Smooth muscle cell (in vitro differentiated cells): ENCODE data around the gene APC. TPM values are rescaled to one million over a fixed set of nuclear protein-coding genes. Genes with fewer than 3 reads are reported as not detected.
"Not testable (repeated sequence)": the region's sequence is repeated elsewhere in the genome, so short reads cannot be mapped to it uniquely, and the experiment has no call there.

Source experiments
- DNase-seq: peaks from one replicate; lab custom pipeline; 2025; ENCODE audit not compliant: unreplicated experiment; lab: John Stamatoyannopoulos, UW
- H2AFZ ChIP-seq: fragments of 200-600 bp; sonication (generic); 2 replicates; pipeline ENCODE4 v1.6.0; 2016; ENCODE audit warnings: antibody characterized with exemption, low read depth, mild to moderate bottlenecking
- H3F3A ChIP-seq: fragments of 200-600 bp; sonication (generic); 2 replicates; pipeline ENCODE4 v1.6.0; 2017; ENCODE audit warnings: antibody characterized with exemption, low read depth
- H3K27ac ChIP-seq: fragments of 200-600 bp; sonication (generic); 2 replicates; pipeline ENCODE4 v1.5.1; 2016; ENCODE audit warnings: low read depth, mild to moderate bottlenecking
- H3K27me3 ChIP-seq: fragments of 200-600 bp; sonication (generic); 2 replicates; pipeline ENCODE4 v1.6.1; 2016; ENCODE audit warnings: low read depth, mild to moderate bottlenecking
- H3K36me3 ChIP-seq: fragments of 200-600 bp; sonication (generic); 2 replicates; pipeline ENCODE4 v1.5.1; 2016; ENCODE audit warnings: low read depth
- H3K4me1 ChIP-seq: fragments of 200-600 bp; sonication (generic); 2 replicates; pipeline ENCODE4 v1.5.1; 2016; ENCODE audit warnings: low read depth
- H3K4me2 ChIP-seq: fragments of 200-600 bp; sonication (generic); 2 replicates; pipeline ENCODE4 v1.6.0; 2016; ENCODE audit warnings: mild to moderate bottlenecking
- H3K4me3 ChIP-seq: fragments of 200-600 bp; sonication (generic); 2 replicates; pipeline ENCODE4 v1.5.1; 2016; ENCODE audit warnings: mild to moderate bottlenecking
- H3K79me2 ChIP-seq: fragments of 200-600 bp; sonication (generic); 2 replicates; pipeline ENCODE4 v1.6.0; 2016; ENCODE audit warnings: low read depth, mild to moderate bottlenecking
- H3K9ac ChIP-seq: fragments of 200-600 bp; sonication (generic); 2 replicates; pipeline ENCODE4 v1.6.0; 2016; ENCODE audit warnings: low read depth
- H3K9me3 ChIP-seq: fragments of 200-600 bp; sonication (generic); replicated peaks from 2 replicates; pipeline ENCODE4 v1.5.1; 2016; ENCODE audit warnings: low read depth
- H4K20me1 ChIP-seq: fragments of 200-600 bp; sonication (generic); 2 replicates; pipeline ENCODE4 v1.6.0; 2016; ENCODE audit warnings: low read depth
- WGBS: methylation state at CpG from one replicate; pipeline ENCODE4 v1.1.7; 2016; ENCODE audit warnings: low lambda C conversion rate; 5-methylcytosine and 5-hydroxymethylcytosine counted together
- polyA plus RNA-seq: library from polyadenylated mRNA; unstranded; fragments of >200 nt; fragmentation: Nextera tagmentation; extraction: Ambion mirVana; gene quantifications from 2 replicates; pipeline ENCODE4 v1.2.1, GENCODE V29; 2016
- small RNA-seq: library from RNA; depleted of rRNA; stranded (forward); fragments of <200 nt; gene quantifications from one replicate; pipeline ENCODE3, GENCODE V24; 2014
- total RNA-seq: library from RNA; depleted of rRNA; stranded (reverse); fragments of >200 nt; gene quantifications from 2 replicates; pipeline ENCODE4 v1.2.3, GENCODE V29; 2014
- TF ChIP-seq, protein P1 (sequence below): fragments of 200-600 bp; sonication (generic); IDR thresholded peaks from 2 replicates; pipeline ENCODE4 v1.5.1; 2017; ENCODE audit warnings: borderline replicate concordance, mild to moderate bottlenecking, antibody characterized with exemption; ENCODE audit not compliant: insufficient read depth, poor library complexity, severe bottlenecking

Gene APC
- total and polyA plus RNA-seq, 2 experiments from 2014 or later, result 9.1 to 36.7 TPM

DNA sequence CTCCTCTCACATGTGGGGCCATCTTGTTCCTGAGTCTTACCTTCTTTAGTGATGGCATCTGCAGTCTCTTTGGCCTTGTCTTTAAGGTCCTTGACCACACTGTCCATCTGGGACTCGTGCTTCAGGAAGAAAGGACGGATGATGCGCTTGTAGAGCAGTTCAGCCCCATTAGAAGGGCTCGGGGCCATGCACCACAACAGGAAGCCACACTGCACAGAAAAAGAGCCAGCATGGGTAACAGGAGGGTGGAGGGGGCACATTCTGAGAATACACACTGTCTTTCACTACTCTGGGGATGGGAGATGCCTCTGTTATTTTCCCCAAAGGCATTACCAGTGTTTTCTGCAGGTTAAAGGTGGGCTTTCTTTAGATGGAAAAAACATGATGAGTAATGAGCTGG is 149.3 kb downstream of the APC start:
- DNase-seq, result no peak
- no peaks in the 10 kb centered on the region for H3K9me3 ChIP-seq
- H3K9ac ChIP-seq, result no peak overlapping the region
- peaks cover 12% of the 10 kb centered on the region for H3K36me3 ChIP-seq
- H3K4me1 ChIP-seq, result no peaks in the 10 kb centered on the region
- peaks cover 55% of the 10 kb centered on the region for H4K20me1 ChIP-seq
- WGBS, result 100% methylated on average over 4 of the region's 4 CpGs
- TF ChIP-seq, protein P1, sequence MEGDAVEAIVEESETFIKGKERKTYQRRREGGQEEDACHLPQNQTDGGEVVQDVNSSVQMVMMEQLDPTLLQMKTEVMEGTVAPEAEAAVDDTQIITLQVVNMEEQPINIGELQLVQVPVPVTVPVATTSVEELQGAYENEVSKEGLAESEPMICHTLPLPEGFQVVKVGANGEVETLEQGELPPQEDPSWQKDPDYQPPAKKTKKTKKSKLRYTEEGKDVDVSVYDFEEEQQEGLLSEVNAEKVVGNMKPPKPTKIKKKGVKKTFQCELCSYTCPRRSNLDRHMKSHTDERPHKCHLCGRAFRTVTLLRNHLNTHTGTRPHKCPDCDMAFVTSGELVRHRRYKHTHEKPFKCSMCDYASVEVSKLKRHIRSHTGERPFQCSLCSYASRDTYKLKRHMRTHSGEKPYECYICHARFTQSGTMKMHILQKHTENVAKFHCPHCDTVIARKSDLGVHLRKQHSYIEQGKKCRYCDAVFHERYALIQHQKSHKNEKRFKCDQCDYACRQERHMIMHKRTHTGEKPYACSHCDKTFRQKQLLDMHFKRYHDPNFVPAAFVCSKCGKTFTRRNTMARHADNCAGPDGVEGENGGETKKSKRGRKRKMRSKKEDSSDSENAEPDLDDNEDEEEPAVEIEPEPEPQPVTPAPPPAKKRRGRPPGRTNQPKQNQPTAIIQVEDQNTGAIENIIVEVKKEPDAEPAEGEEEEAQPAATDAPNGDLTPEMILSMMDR, result no peak
- H3K4me3 ChIP-seq, result no peak overlapping the region
- H3K79me2 ChIP-seq, result peaks cover 31% of the 10 kb centered on the region
- H3K27ac ChIP-seq, result no peak overlapping the region
- H2AFZ ChIP-seq, result no peak overlapping the region
- H3F3A ChIP-seq, result peaks cover 4% of the 10 kb centered on the region
- H3K27me3 ChIP-seq, result no peaks in the 10 kb centered on the region
- H3K4me2 ChIP-seq, result no peak overlapping the region

DNA sequence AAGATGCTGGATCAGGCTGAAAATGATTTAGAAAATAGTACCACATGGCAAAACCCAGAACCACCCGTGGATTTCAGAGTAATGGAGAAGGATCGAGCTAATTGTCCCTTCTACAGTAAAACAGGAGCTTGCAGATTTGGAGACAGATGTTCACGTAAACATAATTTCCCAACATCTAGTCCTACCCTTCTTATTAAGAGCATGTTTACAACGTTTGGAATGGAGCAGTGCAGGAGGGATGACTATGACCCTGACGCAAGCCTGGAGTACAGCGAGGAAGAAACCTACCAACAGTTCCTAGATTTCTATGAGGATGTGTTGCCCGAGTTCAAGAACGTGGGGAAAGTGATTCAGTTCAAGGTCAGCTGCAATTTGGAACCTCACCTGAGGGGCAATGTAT is 154.4 kb downstream of the APC start:
- peaks cover 73% of the 10 kb centered on the region for H4K20me1 ChIP-seq

DNA sequence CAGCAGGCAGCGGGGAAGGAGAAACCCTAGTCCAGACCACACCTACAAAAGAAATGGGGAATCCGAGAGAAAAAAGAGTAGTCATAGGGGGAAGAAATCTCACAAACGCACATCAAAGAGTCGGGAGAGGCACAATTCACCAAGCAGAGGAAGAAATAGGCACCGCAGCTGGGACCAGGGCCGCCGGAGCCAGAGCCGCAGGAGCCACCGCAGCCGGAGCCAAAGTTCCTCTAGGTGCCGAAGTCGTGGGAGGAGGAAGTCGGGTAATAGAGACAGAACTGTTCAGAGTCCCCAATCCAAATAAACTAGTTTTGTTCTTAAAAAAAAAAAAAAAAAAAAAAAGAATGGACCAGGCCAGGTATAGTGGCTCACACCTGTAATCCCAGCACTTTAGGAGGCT is 155.1 kb downstream of the APC start:
- Histone ChIP-seq H3K9me3 (no peaks in the 10 kb centered on the region), H3K27me3 (no peaks in the 10 kb centered on the region), H3K4me1 (no peaks in the 10 kb centered on the region), H4K20me1 (peaks cover 73% of the 10 kb centered on the region), H3K27ac (no peak overlapping the region), H2AFZ (no peak overlapping the region), H3K36me3 (peaks cover 14% of the 10 kb centered on the region), H3K79me2 (peaks cover 34% of the 10 kb centered on the region), H3K4me2 (no peak overlapping the region), H3K9ac (no peak overlapping the region), H3F3A (no peaks in the 10 kb centered on the region), H3K4me3 (no peak overlapping the region)
- no peak for DNase-seq
- TF ChIP-seq, protein P1, result no peak
- WGBS, result 97% methylated on average over 13 of the region's 13 CpGs

More for the DNA sequence above, 154.4 kb downstream of the APC start:
- not testable (repeated sequence) for H3K4me3 ChIP-seq, H3K4me1 ChIP-seq, H3F3A ChIP-seq, H3K9me3 ChIP-seq, H3K27ac ChIP-seq, H3K27me3 ChIP-seq, H2AFZ ChIP-seq, H3K9ac ChIP-seq, H3K4me2 ChIP-seq, DNase-seq
- WGBS, result 97% methylated on average over 8 of the region's 8 CpGs
- peaks cover 34% of the 10 kb centered on the region for H3K79me2 ChIP-seq
- peaks cover 10% of the 10 kb centered on the region for H3K36me3 ChIP-seq

DNA sequence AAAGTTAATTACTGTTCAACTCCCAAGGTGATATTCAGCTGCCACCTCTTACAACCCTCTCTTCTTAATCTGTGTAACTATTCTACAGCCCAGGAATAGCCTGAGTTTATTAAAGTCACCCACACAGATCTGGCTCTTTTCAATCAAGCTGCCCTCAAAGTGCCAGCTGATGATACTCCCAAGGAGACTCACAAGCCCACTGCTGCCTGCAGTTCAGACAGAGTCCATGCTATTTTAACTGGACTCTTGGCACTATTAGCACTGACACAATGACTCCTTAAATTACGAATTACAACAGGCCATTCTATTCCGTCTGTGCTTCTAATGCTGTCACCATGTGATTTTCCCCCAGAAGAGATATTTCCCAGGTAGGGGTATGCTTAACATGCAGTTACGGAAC is 158.0 kb downstream of the APC start:
- WGBS, result 96% methylated on average over 3 of the region's 3 CpGs
- TF ChIP-seq, protein P1, result no peak
- Histone ChIP-seq H3K27ac (no peak overlapping the region), H3K4me2 (no peak overlapping the region), H3K9me3 (no peaks in the 10 kb centered on the region), H2AFZ (no peak overlapping the region), H3K9ac (no peak overlapping the region), H3K36me3 (peaks cover 26% of the 10 kb centered on the region), H3K27me3 (no peaks in the 10 kb centered on the region), H3K79me2 (peaks cover 15% of the 10 kb centered on the region), H3K4me1 (no peaks in the 10 kb centered on the region), H3F3A (no peaks in the 10 kb centered on the region), H4K20me1 (peaks cover 70% of the 10 kb centered on the region), H3K4me3 (no peak overlapping the region)
- no peak for DNase-seq

Small RNAs within 50 kb of the gene (small RNA-seq; reads per million reads assigned to genes)
- not detected for gene RNU6-482P

Other genes with a start within 250 kb of the APC start
- gene SRP19, start 123.4 kb downstream of the APC start, total RNA-seq, result 157 and 170 TPM in 2 replicates
- gene SRP19, start 123.4 kb downstream of the APC start, polyA plus RNA-seq, result 164 and 167 TPM in 2 replicates
- gene REEP5, start 184.3 kb downstream of the APC start, total RNA-seq, result 46.8 and 59.0 TPM in 2 replicates
- gene REEP5, start 184.3 kb downstream of the APC start, polyA plus RNA-seq, result 178 and 215 TPM in 2 replicates
- gene DCP2, start 238.9 kb downstream of the APC start, total RNA-seq, result 32.1 and 35.3 TPM in 2 replicates
- 11.6 and 13.3 TPM in 2 replicates for gene DCP2, start 238.9 kb downstream of the APC start, polyA plus RNA-seq